Hematopoietic multipotent progenitor cell treated with erythropoietin and hydrocortisone succinate and interleukin-3 and kit ligand, for 6 days (in vitro differentiated cells): ENCODE data around the gene NOA1.
"Not testable (repeated sequence)": the region's sequence is repeated elsewhere in the genome, so short reads cannot be mapped to it uniquely, and the experiment has no call there.

Experiments
- DNase-seq: peaks from one replicate; pipeline ENCODE4 v3.0.0-alpha.2; 2015

NOA1 gene

GRCh38 chr4:56953680-56954520 is 23.5 kb downstream of the NOA1 start:
- DNase-seq: no peak

- DNase-seq: no peak
Observed at GRCh38 chr4:56941403-56941802, 36.0 kb downstream of the NOA1 start.

GRCh38 chr4:56940971-56941370 is 36.4 kb downstream of the NOA1 start:
- DNase-seq: no peak

GRCh38 chr4:56940403-56940802 is 37.0 kb downstream of the NOA1 start:
- no peak for DNase-seq

GRCh38 chr4:56939826-56940225 is 37.6 kb downstream of the NOA1 start:
- DNase-seq: not testable (repeated sequence)

- no peak for DNase-seq
Observed at GRCh38 chr4:56937262-56937661, 40.1 kb downstream of the NOA1 start.

- no peak for DNase-seq
Observed at GRCh38 chr4:56931924-56932323, 45.5 kb downstream of the NOA1 start.

- no peak for DNase-seq
Observed at GRCh38 chr4:56930638-56931037, 46.8 kb downstream of the NOA1 start.

- DNase-seq: no peak
Observed at GRCh38 chr4:56927196-56927595, 50.2 kb downstream of the NOA1 start.

GRCh38 chr4:56914977-56915376 is 62.4 kb downstream of the NOA1 start:
- not testable (repeated sequence) for DNase-seq

- no peak for DNase-seq
Observed at GRCh38 chr4:56914336-56914735, 63.1 kb downstream of the NOA1 start.
